NCI-H460 (cell line): ENCODE measurements around the gene ZNF22. TPM values are rescaled to one million over a fixed set of nuclear protein-coding genes. Genes with fewer than 3 reads are reported as not detected.
A peak's percentile ranks its signal among the peaks of the same experiment; 100 is the strongest.
"Not testable (repeated sequence)": the region's sequence is repeated elsewhere in the genome, so short reads cannot be mapped to it uniquely, and the experiment has no call there.

Experiments used
- DNase-seq: peaks from one replicate; pipeline ENCODE4 v3.0.0-alpha.2; 2016; ENCODE audit warnings: low read depth; ENCODE audit errors: extremely low read depth
- total RNA-seq: library from RNA; depleted of rRNA; stranded (reverse); fragments of >200 nt; shearing (Covaris generic); gene quantifications from 2 replicates; pipeline ENCODE4 v1.2.3, GENCODE V29; 2014; rRNA removed

Gene ZNF22
- total RNA-seq, 1 experiment from 2014 or later, result 1.1 TPM

DNA sequence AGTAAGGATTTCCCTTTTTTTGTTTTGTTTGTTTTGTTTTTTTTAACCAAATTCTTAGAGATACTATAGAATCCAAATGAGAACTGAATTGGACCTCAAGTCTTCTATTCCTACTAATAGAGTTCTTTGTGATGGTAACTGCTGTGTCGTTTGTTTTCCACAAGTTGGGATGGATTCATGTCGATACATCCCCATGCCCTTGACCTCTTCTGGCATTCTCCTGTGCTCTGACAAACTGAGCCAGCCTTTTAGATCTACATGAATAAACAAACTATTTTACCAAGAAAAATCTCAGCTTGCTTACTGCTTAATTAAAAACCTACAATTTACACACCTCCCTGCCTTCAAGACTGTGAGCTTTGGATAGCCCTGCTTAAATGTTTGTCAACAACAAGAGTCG is 3.9 kb downstream of the ZNF22 start:
- no peak for DNase-seq

DNA sequence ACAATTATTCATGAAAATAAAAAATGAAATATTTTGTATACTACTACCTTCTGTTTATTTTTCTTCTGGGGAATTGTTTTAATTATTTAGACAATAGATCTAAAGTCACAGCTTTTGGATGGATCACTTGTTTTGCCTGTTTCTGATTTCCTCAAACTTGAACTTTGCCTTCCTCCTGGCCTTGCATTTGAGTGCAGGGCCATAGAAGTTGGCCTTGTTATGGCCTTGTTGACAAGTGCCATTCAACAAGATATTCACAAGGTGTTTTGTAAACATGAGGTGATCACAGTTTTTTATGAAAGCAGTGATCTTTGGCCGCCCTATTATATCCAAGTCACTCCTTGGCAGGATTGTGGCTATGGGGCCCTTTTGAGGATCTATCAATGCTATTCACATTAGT is 4.6 kb downstream of the ZNF22 start:
- no peak for DNase-seq

DNA sequence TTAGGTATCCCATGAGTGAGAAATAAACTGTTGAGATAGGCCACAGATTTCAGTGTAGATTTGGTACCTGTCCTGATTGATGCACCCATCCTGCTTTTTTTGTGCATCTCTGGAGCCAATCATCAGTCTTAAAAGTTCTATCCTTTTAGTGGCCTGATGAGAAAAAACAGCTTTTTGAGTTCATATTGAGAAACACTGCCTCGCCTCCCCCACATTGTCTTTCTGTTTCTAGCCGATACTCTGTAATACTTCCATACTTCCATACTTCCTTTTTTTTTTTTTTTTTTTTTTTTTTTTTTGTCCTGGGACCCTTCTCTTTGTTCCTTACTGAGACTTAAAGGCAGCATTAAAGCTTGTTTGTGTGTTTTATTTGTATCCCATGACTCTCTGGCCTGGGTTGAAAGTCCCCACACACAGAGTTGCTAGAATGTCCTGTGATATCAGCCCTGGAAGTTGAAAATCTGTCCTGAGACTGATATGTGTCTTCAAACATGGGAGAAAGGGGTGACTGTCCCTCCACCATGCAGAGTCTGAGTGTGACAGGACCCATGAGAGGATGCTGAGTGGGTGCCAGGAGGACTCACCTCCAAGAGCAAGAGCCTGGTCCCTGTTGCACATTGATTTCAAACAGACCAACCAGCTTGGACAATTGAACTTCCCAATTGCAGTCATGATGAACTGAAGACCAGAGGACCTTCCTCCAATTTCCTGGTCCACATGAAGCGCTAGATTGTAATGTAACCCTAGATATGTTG is 5.7 kb downstream of the ZNF22 start:
- DNase-seq, result no peak

DNA sequence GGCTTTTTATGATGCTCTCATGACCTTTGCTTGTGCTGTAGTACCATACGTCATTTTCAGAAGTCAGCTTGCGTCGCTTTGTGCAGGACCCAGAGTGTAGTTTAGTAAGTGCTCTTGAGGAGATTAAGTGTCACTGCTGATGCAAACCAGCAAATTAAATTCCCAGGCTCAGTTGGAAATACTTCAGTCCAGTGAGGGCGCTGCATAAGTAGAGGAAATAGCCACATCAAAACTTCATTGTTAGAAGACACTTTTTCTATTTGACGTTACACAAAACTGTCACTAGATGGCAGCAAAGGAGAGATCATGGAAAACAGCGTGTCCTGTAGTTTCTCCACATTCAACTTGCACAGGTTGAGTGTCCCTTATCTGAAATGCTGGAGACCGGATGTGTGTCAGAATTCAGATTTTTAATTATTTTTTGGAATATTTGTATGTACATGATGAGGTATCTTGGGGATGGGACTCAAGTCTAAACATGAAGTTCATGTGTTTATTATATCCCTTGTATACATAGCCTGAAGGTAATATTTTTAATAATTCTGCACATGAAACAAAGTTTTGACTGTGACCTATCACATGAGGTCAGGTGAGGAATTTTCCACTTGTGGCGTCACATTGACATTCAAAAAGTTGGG is 7.9 kb downstream of the ZNF22 start:
- peak; percentile 84 for DNase-seq

DNA sequence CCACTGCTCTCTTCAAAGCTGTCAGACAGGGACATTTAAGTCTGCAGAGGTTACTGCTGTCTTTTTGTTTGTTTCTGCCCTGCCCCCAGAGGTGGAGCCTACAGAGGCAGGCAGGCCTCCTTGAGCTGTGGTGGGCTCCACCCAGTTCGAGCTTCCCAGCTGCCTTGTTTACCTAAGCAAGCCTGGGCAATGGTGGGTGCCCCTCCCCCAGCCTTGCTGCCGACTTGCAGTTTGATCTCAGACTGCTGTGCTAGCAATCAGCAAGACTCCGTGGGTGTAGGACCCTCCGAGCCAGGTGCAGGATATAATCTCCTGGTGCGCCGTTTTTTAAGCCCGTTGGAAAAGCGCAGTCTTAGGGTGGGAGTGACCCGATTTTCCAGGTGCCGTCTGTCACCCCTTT is 13.8 kb downstream of the ZNF22 start:
- not testable (repeated sequence) for DNase-seq

DNA sequence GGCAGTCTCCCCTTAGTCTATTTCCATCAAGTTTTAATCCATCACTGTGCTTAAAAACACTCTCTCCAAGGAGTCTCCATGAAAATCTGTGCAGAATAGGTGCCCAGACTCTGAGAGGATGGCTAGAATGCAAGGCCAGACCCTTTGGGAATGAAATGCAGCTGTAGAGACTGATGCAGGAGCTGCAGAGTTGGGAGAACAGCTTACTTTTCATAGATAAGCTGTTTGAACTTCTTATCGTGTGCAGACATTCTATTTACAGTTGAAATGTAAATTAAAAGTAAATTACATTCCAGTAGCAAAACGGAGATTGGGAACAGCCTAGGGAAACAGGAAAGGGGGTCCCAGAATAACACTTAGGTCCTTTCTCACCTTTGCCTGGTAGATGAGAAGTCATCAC is 14.9 kb downstream of the ZNF22 start:
- DNase-seq, result no peak

DNA sequence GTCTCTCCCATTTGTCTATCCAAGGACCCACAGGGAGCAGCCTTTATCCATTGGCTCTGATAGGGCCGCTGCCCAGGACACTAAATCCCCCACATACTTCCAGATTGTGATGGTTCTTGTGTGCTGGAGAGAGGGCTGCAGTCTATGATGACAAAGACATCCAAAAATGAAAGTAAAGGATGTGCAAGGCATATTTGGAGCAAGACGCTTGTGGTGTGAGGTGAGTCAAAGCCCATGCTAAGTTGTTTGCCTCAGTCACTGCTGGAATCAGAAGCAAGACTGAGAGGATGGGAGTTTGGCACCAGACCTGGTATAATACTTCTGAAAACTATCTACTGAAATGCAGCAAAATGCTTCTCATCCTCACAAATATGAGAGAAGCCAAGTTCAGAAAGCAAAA is 22.7 kb downstream of the ZNF22 start:
- DNase-seq, result no peak

DNA sequence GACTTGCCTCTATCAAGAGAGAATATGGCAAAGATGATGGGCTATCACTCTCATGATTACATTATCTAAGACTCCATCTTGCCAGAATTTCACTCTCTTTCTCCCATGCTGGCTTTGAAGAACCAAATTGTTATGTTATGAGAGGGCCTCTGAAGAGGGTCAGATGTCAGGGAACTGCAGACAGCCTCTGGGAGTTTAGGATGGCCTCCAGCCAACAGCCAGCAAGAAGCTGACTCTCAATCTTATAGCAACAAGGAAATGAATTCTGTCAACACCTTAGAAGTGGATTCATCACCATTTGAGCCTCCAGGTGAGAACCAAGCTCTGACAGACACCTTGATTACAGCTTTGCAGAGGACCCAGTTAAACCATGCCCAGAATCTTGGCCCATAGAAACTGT is 33.6 kb downstream of the ZNF22 start:
- DNase-seq, result no peak

DNA sequence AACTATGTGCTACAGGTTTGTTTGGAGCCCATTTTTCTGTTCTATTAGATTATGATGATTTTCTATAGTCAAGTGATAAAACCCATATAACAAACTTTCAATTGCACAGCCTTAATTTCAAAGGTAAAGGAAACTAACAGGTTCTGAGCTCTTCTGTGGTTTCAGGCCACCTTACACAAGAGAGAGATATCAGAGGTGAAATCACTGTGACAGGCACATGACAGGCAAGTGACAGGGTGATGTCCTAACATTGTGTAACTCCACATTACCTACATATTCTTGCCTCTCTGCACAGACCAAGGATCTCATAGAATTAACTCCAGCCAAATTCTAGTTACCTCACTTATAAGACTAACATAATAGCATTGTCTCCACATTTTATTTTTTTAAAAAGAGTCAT is 35.0 kb downstream of the ZNF22 start:
- DNase-seq, result no peak

DNA sequence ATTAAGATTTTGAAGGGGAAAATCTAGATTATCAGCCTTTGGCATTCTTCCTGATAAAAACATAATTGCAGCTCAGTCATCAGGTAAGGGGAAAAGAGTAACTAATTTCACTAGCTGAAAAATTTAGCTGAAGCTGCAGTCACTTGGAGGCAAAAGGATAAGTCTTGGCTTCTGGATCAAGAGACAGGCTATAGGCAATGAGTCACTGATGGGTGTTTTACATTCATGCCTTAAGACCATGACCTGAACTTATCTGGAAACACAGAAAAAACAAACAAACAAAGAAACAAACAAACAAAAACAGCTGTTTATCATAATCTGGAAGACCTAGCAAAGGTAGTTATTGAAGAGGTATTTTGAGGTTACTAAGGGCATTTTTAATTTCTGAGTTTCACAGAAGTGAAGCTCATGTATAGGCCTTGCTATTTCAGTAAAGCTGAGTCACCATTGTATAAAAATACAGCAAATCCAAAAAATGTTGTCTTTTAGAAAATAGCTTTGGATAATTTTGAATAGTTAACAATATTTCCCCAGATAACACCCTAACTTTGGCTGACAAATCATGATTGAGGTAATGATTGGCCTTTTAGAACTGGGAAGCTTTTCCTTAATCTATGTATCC is 40.3 kb downstream of the ZNF22 start:
- no peak for DNase-seq

DNA sequence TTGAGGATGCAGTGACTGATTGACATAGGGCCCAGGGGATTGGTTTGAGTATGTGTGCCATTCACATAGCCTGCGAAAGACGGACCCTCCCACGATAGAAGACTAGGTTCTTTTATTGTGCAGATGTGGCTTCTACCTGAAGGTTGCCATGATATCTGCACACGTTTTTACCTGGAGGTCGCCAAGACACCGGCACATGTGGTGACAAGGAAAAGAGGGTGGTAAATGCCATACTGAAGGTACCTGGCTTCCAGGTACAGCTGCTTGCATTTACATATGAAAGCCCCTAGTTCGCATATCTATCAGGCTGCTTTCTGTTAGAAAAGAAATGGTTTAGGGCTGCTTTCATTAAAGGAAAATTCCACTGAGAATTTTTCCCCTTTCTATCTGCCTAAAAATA is 43.6 kb downstream of the ZNF22 start:
- DNase-seq, result no peak

DNA sequence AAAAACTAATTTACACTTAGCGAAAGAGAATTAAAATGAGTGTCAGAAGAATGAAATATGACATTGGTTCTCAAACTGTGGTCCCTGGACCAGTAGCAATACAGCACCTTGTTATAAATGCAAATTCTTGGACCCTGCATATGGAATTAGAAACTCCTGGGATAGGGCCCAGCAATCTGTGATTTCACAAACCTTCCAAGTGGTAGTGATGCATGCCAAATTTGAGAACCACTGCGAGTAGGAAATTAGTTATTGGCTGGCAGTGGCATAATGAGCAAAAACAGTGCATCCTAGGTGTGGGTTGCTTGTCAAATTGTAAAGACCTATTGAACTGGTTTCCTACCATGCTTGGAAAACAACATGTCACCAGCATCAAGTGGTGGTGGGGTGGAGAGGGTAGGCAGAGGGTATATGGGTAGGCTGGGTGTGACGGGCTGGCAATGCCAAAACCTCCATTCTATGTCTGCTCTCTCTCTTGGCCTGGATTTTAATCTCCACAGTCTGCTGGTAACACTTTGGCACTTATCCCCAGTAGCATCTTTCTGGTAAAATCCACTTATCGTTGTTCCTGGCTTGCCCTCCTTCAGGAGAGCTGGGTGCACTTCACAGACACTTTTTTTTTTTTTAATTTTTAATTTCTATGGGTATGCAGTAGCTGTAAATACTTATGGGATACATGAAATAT is 50.0 kb downstream of the ZNF22 start:
- DNase-seq, result no peak

DNA sequence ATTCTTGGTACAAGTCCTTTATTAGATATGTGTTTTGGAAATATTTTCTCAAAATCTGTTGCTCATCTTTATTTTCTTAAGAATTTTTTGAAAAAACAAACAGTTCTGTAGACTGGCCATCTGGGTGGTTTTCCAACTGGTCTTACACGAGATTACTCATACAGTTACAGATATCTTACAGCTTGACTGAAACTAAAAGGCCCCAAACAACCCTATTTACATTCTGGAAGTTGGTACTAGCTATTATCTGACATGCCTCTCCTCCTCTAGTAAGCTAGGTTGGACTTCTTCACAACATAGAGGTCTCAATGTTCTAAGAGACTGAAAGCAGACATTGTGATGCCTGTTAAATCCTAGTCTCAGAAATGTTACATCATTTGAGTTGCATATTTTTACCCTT is 52.0 kb downstream of the ZNF22 start:
- no peak for DNase-seq

DNA sequence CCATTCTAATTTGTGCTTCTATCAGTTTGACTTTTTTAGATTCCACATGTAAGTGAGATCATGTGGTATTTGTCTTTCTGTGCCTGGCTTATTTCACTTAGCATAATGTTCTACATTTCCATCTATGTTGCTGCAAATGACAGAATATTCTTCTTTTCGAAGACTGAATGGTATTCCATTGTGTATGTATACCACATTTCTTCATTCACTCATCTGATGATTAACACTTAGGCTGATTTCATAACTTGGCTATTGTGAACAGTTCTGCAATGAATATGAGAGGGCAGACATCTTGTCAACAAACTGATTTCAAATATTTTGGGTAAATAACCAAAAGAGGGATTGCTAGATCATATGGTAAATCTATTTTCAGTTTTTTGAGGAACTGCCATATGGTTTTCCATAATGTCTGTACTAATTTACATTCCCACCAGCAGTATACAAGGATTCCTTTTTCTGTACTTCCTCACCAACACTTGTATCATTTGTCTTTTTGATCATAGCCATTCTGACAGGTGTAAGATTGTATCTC is 52.9 kb downstream of the ZNF22 start:
- no peak for DNase-seq

Other genes with a start within 250 kb of the ZNF22 start
- gene TMEM72, start 89.6 kb upstream of the ZNF22 start, total RNA-seq, result not detected in 2 replicates
- 0.63 and 0.94 TPM in 2 replicates for gene RASSF4, start 41.1 kb upstream of the ZNF22 start, total RNA-seq
- gene DEPP1, start 22.1 kb upstream of the ZNF22 start, total RNA-seq, result 0.64 and 0.89 TPM in 2 replicates